ENCODE results near the gene ACLY. TPM values are rescaled to one million over a fixed set of nuclear protein-coding genes. Genes with fewer than 3 reads are reported as not detected.

The ACLY gene
- total RNA-seq, 1 donor = 159 TPM

DNA sequence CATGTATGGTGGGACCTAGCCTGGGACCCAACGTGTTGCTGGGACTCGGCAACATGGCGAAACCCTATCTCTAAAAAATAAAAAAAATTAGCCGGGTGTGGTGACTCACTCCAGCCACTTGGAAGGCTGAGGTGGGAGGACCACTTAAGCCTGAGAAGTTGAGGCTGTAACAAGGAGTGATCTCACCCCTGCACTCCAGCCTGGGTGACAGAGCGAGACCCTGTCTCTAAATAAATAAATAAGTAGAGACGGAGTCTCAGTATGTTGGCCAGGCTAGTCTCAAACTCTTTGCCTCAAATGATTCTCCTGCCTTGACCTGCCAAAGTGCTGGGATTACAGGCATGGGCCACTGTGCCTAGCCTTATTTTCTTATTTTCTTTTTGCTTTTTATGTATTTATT is 37.8 kb upstream of the ACLY start:
- H3K4me3 ChIP-seq (ENCODE audit: low read depth, low read length) = no peak overlapping the region
- TF ChIP-seq, protein P1, sequence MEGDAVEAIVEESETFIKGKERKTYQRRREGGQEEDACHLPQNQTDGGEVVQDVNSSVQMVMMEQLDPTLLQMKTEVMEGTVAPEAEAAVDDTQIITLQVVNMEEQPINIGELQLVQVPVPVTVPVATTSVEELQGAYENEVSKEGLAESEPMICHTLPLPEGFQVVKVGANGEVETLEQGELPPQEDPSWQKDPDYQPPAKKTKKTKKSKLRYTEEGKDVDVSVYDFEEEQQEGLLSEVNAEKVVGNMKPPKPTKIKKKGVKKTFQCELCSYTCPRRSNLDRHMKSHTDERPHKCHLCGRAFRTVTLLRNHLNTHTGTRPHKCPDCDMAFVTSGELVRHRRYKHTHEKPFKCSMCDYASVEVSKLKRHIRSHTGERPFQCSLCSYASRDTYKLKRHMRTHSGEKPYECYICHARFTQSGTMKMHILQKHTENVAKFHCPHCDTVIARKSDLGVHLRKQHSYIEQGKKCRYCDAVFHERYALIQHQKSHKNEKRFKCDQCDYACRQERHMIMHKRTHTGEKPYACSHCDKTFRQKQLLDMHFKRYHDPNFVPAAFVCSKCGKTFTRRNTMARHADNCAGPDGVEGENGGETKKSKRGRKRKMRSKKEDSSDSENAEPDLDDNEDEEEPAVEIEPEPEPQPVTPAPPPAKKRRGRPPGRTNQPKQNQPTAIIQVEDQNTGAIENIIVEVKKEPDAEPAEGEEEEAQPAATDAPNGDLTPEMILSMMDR (IDR thresholded peaks at IDR 0.05; ENCODE audit: insufficient read depth, low read length) = no peak
- no peak for DNase-seq (ENCODE audit: low read depth)

DNA sequence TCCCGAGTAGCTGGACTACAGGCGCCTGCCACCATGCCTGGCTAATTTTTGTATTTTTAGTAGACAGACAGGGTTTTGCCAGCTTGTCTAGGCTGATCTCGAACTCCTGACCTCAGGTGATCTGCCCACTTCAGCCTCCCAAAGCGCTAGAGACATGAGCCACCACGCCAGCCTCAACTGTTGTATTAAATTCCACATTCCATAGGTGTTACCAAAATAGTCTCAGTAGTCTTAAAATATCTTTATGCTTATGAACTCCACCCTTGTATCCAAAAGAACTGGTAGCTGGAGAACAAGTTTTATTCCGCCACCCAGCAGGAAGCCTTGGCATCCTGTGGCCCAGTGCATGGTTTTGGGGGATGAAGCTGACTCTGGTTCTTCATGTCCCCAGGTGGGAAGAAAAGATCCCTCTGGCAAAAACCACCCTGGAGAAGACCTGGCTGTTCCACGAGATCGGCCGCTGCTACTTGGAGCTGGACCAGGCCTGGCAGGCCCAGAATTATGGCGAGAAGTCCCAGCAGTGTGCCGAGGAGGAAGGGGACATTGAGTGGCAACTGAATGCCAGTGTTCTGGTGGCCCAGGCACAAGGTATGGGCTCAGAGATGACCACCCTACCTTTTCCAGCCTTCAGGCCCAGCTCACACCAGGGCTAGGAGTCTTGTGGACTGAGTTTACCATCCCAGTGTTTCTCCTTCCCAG is 30.2 kb upstream of the ACLY start:
- no peak overlapping the region for H3K4me3 ChIP-seq (ENCODE audit: low read depth, low read length)
- DNase-seq (ENCODE audit: low read depth) = no peak
- TF ChIP-seq, protein P1 (IDR thresholded peaks at IDR 0.05; ENCODE audit: insufficient read depth, low read length) = no peak

DNA sequence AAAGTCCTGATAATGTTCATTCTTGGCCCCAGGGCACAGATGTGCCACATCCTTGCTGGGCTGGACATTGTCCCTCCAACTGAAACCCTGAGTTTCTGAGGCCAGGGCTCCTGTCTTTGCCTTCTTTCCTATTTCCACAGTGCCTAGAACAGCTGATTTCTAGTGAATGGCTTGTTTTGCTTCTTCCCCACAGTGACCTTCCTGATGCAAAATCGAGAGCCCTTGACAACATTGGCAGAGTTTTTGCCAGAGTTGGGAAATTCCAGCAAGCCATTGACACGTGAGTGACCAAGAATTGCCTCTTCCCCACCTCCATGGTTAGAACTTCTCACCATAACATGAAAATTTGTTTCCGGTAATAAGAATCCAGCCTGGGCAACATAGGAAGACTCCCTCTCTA is 26.2 kb upstream of the ACLY start:
- no peak overlapping the region for H3K4me3 ChIP-seq (ENCODE audit: low read depth, low read length)
- no peak for DNase-seq (ENCODE audit: low read depth)
- TF ChIP-seq, protein P1 (IDR thresholded peaks at IDR 0.05; ENCODE audit: insufficient read depth, low read length) = no peak

DNA sequence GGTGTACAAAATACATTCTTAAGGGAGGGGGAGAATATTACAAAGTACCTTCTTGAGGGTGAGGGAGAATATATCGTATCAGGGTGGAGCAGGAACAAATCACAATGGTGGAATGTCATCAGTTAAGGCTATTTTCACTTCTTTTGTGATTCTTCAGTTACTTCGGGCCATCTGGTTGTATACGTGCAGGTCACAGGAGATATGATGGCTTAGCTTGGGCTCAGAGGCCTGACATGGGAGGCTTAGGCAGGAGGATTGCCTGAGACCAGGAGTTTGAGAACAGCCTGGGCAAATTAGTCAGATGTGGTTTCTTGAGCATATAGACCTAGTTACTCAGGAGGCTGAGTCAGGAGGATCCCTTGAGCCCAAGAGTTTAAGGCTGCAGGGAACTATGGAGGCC is 24.7 kb upstream of the ACLY start:
- H3K4me3 ChIP-seq (ENCODE audit: low read depth, low read length) = no peak overlapping the region
- no peak for DNase-seq (ENCODE audit: low read depth)
- TF ChIP-seq, protein P1 (IDR thresholded peaks at IDR 0.05; ENCODE audit: insufficient read depth, low read length) = no peak

DNA sequence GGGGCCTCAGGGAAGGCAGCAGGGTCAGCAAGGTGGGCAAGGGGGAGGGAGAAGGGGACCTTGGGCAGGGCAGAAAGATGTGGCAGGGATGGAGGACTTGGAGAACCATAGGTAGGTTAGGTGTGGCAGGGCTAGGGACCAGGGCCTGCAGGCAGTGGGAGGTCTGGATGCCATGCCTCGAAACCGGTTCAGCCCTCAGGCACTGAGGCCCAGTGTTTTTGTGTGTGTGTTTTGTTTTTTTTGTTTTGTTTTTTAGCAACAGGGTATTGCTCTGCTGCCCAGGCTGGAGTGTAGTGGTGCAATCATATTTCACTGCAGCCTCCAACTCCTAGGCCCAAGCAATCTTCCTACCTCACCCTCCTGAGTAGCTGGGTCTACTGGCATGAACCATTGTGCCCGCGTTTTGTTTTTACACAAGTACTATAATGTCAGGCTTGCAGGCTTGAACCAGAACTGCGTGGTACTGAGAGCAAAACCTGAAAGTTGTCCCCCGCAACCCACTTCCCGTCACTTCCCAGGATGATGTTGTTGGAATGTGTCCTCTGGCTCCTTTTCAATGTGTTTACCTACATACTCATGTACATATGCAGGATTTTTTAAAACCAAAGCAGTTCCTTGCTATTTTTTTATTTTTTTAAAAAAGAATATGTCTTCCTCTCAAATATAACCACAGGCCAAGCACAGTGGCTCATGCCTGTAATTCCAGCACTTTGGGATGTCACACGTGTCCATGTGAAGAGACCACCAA is 24.0 kb upstream of the ACLY start:
- H3K4me3 ChIP-seq (ENCODE audit: low read depth, low read length) = no peak overlapping the region
- no peak for DNase-seq (ENCODE audit: low read depth)
- TF ChIP-seq, protein P1 (IDR thresholded peaks at IDR 0.05; ENCODE audit: insufficient read depth, low read length) = no peak

DNA sequence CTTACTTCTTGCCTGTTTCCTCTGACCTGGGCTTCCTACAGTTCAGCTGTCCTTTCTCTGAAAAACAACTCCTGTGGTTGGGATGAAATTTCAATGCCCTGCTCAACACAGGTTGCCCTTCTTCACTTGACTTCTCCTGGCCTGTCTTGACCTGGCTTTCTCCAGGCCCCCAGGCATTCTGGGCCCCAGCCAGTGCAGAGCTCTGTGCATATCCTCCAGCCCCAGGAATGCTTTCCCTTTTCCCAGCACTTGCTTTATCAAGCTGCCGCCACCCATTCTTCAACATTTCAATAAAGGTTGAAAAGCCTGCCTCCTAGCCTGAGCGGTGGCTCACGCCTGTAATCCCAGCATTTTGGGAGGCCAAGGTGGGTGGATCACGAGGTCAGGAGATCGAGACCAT is 22.4 kb upstream of the ACLY start:
- TF ChIP-seq, protein P1 (IDR thresholded peaks at IDR 0.05; ENCODE audit: insufficient read depth, low read length) = no peak
- H3K4me3 ChIP-seq (ENCODE audit: low read depth, low read length) = no peak overlapping the region
- DNase-seq (ENCODE audit: low read depth) = no peak
